ENCODE results near the gene PSAPL1.

Gene PSAPL1

DNA sequence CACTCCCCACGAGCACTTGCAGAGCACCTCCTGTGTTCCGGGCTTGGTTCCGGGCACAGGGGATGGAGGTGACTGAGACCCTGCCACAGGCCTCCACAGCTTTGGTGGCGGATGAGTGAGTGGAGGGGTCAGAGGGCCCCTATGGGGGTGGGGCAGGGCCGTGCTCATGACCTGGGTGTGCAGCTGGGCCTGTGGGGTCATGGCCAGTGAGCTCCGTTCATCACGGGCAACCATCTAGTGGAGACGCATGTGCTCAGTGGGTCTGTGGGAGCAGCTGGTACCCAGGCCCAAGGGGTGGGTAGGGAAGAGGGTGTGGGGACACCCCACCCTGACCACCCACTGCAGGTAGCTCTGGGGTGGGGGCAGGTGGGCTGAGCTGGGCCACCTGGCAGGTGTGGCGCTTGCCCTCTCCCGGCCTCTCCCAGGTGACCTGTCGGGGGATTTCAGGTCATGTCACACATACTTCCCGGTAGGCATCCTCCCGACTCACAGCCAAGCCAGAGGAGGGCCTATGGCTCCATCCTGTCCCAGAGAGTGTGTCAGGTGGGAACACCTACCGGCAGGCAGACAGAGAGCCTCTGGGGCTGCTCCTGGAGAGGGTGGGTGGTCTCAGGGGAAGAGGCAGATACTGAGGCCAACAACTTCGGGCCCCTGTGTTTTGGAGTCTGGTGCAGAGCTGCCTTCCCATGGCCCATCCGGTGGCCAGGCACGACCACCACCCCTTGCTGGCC lies 3.6 kb downstream of the PSAPL1 start:
- DNase-seq (ENCODE audit: low spot score) = no peak

DNA sequence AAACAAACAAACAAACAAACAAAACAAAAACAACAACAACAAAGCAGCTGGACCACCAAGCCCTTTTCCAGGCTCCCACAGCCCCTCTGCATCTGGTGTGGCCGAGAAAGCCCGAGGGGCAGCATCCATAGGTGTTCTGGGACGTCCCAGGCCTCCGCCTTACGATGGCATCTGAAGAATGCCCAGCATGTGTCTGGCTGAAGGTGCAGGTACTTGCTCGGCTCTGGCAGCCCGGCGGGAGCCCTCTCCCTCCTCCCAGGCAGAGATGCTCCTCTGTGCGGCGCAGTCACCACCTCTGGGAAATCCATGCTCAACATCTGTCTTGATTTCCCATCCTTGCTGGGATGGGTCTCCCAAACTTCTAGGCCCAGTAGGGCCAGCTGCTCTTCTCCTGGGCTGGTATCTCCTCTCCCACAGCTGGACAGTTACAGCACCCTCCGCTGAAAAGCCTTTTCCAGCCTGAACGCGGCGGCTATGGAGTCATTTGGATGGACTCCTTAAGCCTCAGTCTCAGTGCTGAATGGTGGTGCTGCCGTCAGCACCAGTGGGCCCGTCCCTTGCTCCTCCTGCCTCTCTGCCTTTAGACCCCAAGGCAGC lies 4.3 kb downstream of the PSAPL1 start:
- peak; percentile 67 for DNase-seq (ENCODE audit: low spot score)

DNA sequence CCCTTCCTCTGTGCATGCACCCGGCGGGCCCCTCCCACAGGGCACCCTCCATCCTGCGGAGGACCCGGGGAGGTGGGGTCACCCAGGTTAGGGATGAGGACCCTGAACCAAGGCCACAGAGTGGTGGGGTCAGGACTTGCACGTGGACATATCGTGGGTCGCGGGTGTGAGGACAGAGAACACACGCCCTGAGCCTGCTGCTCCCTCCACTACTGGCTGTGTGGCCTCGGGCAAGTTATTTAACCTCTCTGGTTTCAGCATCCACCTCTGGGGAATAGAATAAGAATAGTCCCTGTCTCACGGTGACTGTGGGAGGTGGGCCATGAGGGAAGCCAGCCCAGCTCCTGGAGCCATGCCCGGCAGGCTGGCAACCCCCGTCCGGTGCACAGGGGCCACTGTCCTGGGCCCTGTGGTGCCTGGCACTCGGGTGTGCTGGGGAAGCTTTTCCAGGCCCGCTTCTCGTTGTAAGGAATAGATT lies 5.1 kb downstream of the PSAPL1 start:
- DNase-seq (ENCODE audit: low spot score) = no peak

DNA sequence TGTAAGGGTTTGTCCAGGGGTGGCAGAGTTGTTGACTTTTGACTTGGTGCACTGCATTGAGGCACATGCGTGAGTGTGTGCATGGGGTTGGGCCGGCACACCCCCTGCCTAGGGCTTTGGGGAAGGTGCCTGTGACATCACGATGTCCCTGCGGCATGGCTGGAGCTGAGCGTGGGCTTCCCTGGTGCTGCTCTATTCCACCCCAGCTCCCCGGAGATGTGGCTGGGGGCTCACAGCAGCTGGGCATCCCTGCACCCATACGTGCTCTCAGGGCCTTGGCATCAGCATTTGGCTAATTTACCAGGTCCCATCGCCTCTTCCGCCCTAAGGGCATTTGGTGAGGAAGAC lies 5.7 kb downstream of the PSAPL1 start:
- no peak for DNase-seq (ENCODE audit: low spot score)

DNA sequence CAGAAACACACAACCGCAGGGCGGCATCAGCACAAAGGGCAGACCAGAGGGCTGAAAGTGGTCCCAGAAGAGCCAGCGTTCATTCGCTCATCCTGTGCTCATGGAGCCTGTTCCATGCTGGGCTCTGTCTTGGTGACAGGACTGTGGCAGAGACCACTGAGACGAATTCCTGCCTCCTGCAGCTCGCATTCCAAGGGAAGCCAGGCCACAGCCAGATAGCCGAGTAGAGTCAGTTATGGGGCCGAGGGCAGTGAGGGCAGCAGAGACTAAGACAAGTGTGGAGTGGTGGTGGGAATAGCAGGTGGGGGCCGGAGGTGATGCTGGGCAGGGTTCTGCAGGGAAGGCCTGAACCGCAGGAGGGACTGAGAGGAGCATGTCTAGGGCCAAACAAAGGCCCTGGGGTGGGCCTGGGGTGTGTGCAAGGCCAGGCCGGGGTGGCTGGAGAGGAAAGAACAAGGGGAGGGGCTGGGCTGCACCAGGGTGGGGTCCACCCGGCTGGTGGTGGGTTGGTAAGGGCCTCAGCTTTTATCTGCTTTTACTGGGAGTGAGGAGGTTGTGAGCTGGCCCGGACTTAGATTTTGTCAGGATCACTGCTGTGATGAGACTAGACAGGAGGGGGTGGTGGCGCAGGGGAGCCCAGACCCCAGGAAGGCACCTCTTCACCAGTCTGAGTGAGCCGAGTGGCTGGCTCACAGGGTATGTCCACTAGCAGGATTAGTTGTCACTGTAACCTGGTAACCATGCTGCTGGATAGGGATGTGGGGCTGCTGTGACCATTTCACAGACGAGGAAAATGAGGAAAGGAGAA lies 6.3 kb downstream of the PSAPL1 start:
- DNase-seq (ENCODE audit: low spot score) = no peak

DNA sequence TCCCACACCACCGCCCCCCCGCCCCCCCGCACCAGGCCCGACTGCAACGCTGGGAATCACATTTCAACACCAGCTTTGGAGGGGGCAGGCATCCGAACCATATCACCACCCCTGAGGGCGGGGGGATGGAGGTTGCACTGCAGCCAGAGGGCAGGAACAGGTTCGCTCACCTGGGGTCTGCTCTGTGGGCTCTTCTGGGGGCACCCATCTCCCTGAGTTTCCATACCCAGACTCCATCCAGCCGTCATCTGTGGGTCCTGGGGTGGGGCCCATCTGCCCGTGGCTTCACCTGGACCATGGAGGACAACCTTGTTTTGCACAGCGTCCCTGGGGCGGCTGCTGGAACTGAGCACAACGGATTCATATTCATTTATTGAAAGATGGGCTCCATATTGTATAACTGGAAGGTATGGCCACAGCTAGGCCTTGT lies 6.9 kb downstream of the PSAPL1 start:
- DNase-seq (ENCODE audit: low spot score) = no peak

DNA sequence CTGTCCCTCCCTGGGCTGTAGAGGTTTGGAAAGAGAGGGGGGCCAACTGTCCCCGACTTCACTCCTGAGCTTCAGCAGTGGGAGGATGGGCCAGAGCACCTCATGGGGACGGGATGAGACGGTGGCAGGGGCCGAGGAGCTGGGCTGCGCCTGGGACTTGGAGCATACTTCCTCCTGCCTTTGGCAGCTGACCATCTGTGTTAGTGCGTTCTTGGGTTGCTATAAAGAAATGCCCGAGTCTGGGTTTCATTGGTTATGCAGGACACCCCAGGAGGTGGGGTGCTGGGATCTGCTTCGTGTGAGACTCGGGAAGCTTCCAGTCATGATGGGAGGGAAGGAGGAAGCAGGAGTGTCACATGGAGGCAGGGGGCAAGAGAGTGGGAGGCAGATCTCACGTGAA lies 7.4 kb downstream of the PSAPL1 start:
- DNase-seq (ENCODE audit: low spot score) = no peak

DNA sequence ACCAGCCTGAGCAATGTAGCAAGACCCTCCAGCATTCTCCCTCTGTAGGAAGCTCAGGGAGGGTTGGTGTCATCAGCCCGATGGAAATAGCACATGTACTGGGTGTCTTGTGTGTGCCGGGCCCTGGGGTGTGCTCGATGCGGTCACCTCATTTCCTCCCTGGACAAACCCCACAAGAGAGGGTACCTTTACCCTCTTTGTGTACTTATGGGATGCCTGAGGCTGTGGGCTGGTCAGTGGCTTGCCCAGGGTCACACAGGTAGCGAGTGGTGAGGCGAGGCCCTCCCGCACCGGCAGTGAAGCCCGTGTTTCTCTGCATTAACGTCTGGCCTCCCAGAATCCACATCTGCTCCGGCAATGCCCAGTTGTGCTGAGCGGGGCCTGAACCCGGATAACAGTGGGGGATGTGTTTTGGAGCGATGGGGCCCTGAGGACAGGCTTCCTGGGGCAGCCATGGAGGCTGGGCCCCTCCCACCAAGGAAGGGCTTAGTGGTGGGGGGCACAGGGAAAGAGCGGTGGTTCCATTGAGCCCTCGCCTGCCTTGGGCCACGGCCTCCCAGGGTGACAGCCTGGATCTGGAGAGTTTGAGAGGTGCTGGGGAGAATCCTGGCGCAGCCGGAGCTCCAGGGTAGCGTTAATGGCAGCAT lies 8.1 kb downstream of the PSAPL1 start:
- no peak for DNase-seq (ENCODE audit: low spot score)

DNA sequence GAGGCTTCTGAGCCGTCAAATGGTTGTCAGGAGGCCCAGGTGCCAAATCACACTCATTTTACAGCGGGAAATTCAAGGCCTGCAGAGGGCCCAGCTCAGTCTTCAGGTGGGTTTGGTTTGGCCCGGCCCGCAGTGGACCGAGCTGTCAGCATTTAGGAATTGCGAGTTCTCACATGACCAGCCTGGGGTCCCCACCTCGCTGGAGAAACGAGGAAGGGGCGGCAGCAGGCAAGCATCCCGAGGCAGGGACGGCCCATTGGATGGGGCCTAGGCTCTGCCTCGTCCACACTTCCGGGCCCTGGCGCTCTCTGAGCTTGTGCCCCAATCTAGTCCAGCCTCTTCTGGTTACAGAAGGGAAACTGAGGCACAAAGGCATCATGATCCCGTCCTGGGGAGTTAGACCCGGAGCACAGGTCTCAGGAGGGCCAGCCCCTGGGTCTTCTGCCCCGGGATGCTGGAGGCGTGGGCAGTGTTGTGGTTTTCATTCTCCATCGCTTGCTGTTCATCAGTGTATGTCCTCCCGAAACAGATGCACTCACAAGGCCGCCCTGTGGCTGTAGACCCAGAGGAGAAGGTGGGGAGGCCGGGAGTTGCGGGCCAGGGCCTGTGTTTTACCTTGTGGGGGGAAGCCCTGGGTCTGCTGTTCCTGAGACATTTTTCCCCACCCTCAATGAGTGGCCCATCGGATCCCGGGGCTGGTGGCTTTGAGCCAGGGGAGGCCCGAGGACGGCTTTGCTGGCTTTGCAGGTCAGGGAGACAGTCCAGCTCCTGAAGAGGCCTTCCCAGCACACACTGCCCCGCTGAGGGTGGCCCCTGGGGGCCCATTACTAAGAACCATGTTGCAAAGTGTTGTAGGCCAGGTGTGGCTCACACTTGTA lies 8.9 kb downstream of the PSAPL1 start:
- no peak for DNase-seq (ENCODE audit: low spot score)

DNA sequence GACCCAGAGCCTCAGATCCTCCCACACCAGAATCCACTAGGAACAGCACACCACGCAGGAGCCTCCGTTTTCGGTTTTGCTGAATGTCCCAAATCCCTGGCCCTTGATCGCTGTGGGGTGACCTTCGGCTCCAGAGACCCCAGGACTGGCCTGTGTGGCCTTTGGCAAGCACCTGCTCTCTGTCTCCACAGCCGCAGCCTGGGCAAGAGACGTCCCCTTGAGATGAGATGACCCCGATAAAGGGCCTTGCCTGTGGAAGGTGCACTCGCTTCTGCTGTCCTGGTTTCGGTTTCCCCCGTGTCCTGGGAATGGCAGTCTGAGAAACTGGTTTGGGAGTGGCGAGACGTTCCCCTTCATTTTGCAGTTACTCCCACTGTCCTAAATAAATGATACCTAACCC lies 9.6 kb downstream of the PSAPL1 start:
- DNase-seq (ENCODE audit: low spot score) = no peak

DNA sequence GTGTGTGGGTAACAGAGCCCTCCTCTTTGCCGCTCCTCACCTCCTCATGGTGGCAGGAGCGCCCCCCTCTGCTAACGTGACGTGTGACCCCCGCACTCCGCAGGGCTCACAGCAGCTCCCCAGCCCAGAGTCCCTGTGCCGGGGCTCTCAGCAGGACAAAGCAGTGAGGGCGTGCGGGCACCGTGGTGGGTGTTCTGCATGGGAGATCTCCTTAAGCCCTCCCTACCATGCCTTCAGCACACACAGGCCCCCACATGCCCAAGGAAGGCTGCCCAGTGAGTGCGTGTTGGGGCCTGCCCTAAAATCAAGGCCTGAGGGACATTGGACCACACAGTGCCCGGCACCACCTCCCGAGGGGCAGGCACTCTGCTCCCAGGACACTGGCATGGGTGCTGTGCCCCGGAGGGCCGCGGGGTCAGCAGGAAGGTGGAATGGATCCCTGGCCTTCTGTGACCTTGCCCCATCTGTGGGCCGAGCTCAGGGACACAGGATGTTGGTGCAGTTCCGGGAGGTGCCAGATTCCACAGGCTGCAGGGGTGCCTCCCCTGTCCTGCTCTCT lies 10.1 kb downstream of the PSAPL1 start:
- no peak for DNase-seq (ENCODE audit: low spot score)

DNA sequence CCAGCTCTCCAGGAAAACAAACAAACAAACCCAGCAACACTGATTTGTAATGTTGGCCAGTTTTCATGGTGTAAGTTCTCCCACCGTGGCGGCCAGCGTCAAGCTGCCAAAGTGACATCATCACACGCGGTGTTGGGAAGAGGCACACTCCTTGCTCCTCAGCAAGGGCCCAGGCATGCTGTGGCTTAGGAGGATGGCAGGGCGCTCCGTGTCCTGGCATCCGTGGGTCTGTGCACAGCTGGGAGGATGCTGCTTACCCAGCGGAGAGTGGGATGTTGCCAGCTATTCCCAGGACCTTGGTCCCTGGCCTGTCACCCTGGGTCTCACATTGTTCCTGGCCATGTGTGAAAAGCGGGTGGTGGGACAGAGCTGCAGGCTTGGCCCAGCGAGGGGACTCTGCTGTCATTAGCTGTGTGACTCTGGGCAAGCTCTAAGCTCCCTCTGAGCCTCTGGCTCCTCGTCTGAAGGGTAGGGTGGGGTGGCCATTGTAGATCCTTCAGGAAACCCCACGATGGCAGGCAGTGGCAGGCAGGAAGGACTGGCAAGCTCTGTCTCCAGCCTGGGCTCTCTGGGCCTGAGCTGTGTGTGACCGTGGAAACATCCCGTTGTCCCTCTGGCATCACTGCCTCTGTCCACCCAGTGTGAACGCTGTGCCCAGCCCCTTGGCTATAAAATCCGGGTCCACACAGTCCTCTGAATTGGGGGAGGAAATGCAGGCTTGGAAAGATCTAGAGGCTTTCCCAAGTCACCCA lies 10.8 kb downstream of the PSAPL1 start:
- no peak for DNase-seq (ENCODE audit: low spot score)

DNA sequence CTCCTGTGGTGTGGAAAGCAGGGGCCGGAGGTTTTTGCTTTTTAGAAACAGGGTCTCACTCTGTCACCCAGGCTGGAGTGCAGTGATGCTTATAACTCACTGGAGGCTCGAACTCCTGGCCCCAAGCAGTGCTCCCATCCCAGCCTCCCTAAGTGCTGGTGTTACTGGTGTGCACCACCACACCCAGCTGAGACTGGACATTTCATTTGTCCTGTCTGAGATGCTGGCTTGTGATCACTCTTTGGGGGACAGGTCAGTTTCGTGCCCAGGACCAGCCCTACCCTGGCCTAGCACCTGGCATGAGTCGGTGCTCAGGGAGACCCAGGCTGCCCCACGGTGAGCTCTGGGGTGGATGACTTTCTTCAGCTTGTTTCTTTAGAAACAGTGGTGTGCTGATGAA lies 11.3 kb downstream of the PSAPL1 start:
- no peak for DNase-seq (ENCODE audit: low spot score)

DNA sequence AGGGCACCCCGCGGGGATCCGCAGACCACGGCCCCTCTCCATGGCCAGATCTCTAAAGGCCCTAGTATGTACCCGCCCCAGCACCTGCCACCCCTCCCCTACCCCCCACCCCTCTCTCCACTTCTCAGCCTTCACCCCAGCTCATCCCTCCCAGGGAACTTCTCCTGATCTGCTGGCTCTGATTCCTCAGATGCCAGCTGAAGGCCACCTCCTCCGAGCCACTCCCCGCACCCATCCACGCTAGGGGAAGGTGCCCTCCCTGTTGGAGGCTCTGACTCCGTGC lies 11.9 kb downstream of the PSAPL1 start:
- no peak for DNase-seq (ENCODE audit: low spot score)

DNA sequence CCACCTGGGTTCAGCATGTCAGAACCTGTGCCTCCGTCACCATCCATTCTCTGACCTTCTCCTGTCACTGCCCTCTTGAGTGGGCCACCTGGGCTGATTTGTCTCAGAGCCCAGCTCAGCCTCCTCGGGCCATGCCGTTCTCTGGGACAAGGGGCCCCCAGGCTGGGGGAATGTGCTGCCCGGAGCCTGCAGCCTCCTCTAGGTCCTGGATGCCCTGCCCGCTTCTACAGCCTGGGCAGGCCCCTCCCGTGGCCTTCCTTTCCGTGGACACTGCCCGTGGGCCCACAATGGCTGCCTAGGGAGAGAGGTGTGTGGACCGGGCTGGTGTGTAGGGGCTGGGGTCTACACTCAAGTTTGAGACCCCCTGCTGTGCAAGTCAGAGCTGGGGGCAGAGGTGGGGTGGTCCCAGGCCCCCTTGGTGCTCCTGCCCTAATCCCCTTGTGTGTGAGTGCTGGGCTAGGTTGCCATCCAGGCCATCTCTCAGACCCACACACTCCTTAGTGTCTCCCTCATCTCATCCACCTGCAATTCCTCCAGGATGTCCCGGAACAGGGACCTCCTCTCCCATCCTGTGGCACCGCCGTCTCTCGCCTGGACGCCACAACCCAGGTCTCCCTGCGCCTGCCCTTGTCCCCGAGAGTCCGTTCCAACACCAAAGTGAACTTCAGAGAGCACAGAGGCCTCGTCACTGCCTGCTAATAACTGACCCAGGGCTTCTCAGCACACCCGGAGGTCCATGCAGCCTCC lies 12.4 kb downstream of the PSAPL1 start:
- DNase-seq (ENCODE audit: low spot score) = no peak

DNA sequence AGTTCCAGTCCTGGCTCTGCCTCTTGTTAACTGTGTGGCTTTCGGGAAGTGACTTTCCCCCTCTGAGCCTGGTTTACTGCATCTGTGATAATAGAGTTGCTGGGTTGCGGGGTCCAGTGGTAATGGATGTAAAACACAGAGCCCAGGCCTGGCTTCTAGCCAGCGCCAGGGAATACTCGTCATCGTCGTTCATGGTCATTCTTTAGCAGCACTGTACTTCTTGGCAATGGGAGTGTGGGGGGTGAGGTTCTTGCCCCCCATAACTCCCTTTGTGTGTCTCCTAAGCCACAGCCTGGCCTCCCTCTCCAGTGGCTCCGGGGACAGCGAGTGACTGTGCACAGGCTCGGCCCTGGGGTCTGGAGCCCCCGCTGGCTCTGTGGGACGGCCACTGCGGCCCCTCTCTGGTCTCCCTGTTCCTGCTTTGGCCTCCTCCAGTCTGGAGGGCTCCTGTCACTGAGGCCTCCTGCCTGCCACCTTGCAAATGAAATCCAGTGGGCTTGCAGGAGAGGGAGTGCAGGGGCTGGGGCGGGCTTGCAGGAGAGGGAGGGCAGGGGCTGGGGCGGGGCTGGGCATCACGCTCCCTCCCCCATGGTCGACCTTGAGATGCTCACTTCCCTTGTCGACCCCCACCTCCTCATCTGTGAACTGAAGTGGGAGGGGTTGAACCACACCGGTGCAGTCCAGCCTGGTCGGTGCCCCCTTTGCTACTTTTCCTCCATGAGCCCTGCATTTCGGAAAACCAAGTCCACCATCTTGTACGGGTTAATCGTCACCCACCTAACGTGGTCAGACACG lies 13.2 kb downstream of the PSAPL1 start:
- no peak for DNase-seq (ENCODE audit: low spot score)

DNA sequence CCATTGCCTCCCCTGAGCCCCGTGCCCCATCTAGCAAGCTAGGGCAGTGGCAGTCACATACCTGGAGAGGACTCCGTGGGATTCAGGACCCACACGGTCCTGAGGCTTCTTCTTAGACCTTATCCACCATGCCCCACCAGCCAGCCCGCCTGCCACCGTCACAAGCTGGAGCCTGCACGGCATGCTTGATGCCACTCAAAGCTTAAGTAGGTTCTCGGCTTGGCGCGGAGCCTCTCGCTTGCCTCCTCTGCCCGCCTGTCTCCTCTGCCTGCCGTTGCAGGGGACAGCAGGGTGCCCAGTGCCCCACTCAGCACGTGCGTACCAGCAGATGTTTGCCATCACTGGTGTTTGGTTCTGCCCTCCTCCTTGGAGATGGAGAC lies 14.1 kb downstream of the PSAPL1 start:
- DNase-seq (ENCODE audit: low spot score) = no peak

DNA sequence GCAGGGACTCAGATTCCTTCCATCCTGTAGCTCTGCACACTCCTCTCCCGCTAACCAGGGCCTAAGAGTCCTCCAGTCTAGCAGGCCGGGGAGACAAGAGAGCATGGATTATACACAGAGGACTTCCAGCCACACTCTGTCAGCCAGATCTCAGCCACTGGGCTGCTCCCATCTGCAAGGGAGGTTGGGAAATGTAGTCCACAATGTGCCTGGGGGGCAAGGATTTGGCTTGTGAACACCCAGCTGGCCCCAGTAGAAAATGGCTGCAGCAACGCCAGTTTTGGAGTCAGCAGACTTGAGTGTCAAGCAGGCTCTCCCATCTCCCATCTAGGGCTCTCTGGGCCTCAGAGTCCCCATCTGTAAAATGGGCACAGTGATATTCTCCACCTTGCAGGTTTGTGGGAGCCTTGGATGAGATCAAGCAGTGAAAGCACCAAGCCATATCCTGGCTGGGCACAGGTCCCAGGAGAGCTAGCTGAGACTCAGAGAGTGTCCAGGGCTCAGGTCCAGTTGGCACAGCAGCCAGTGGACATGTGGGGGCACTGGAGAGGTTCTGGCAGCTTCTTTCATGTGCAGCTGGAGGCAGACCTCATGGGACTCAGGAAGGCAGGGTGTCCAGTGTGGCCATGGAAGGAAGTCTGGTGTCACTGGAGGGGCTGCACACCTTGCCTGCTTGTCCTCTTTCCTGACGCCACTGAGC lies 14.6 kb downstream of the PSAPL1 start:
- no peak for DNase-seq (ENCODE audit: low spot score)

All from SW480 (cell line).